H9 (cell line): ENCODE results near the gene KMT2C. TPM values are rescaled to one million over a fixed set of nuclear protein-coding genes. Genes with fewer than 3 reads are reported as not detected.
"Not testable (repeated sequence)": the region's sequence is repeated elsewhere in the genome, so short reads cannot be mapped to it uniquely, and the experiment has no call there.

Experiments
- DNase-seq: peaks from one replicate; pipeline ENCODE4 v3.0.0-alpha.2; 2017
- H2AFZ ChIP-seq: one replicate; pipeline ENCODE4 v1.6.1; 2013; ENCODE audit warnings: mild to moderate bottlenecking, low read length, control low read depth, moderate library complexity
- H2AK5ac ChIP-seq: 2 replicates; pipeline ENCODE4 v1.6.1; 2013; ENCODE audit warnings: low read length, control low read depth, mixed read lengths; ENCODE audit not compliant: insufficient read length
- H2BK120ac ChIP-seq: one replicate; pipeline ENCODE4 v1.6.1; 2013; ENCODE audit warnings: low read depth, mild to moderate bottlenecking, low read length, control low read depth, inconsistent platforms; ENCODE audit not compliant: poor library complexity, severe bottlenecking
- H2BK12ac ChIP-seq: 2 replicates; pipeline ENCODE4 v1.6.1; 2013; ENCODE audit warnings: low read length, control low read depth, mixed read lengths, low read depth; ENCODE audit not compliant: insufficient read length
- H2BK15ac ChIP-seq: 2 replicates; pipeline ENCODE4 v1.6.1; 2013; ENCODE audit warnings: low read depth, low read length, control low read depth
- H2BK20ac ChIP-seq: one replicate; pipeline ENCODE4 v1.6.1; 2013; ENCODE audit warnings: low read depth, mild to moderate bottlenecking, low read length, control low read depth, inconsistent platforms; ENCODE audit not compliant: poor library complexity, severe bottlenecking
- H2BK5ac ChIP-seq: 2 replicates; pipeline ENCODE4 v1.6.1; 2013; ENCODE audit warnings: low read length, control low read depth, mixed read lengths; ENCODE audit not compliant: insufficient read length
- H3K14ac ChIP-seq: 2 replicates; pipeline ENCODE4 v1.6.1; 2013; ENCODE audit warnings: low read length, control low read depth; ENCODE audit not compliant: insufficient read depth
- H3K18ac ChIP-seq: 2 replicates; pipeline ENCODE4 v1.6.1; 2013; ENCODE audit warnings: low read depth, mild to moderate bottlenecking, mixed read lengths, low read length, control low read depth; ENCODE audit not compliant: insufficient read length
- H3K23ac ChIP-seq: 2 replicates; pipeline ENCODE4 v1.6.1; 2013; ENCODE audit warnings: low read length, control low read depth, mixed read lengths, low read depth; ENCODE audit not compliant: insufficient read length
- H3K23me2 ChIP-seq: 2 replicates; pipeline ENCODE4 v1.6.1; 2013; ENCODE audit warnings: low read depth, mild to moderate bottlenecking, mixed read lengths, low read length, control low read depth; ENCODE audit not compliant: insufficient read length, poor library complexity, severe bottlenecking
- H3K27ac ChIP-seq: 2 replicates; pipeline ENCODE4 v1.5.1; 2013; ENCODE audit warnings: low read length, control low read depth, mixed read lengths, low read depth; ENCODE audit not compliant: insufficient read length
- H3K27me3 ChIP-seq: 2 replicates; pipeline ENCODE4 v1.6.1; 2013; ENCODE audit warnings: low read length, control low read depth, inconsistent platforms; ENCODE audit not compliant: insufficient read depth
- H3K4ac ChIP-seq: 2 replicates; pipeline ENCODE4 v1.6.1; 2013; ENCODE audit warnings: low read depth, mild to moderate bottlenecking, control low read depth, inconsistent platforms, low read length, moderate library complexity
- H3K4me1 ChIP-seq: 2 replicates; pipeline ENCODE4 v1.6.1; 2013; ENCODE audit warnings: low read length, control low read depth, inconsistent platforms; ENCODE audit not compliant: insufficient read depth
- H3K4me2 ChIP-seq: 2 replicates; pipeline ENCODE4 v1.6.1; 2013; ENCODE audit warnings: low read length, control low read depth, mixed read lengths; ENCODE audit not compliant: insufficient read length, insufficient read depth
- H3K56ac ChIP-seq: 2 replicates; pipeline ENCODE4 v1.6.1; 2013; ENCODE audit warnings: low read depth, mild to moderate bottlenecking, mixed read lengths, low read length, control low read depth; ENCODE audit not compliant: insufficient read length
- H3K79me1 ChIP-seq: 2 replicates; pipeline ENCODE4 v1.6.1; 2013; ENCODE audit warnings: low read depth, mild to moderate bottlenecking, moderate library complexity, low read length, control low read depth, inconsistent platforms; ENCODE audit not compliant: insufficient read depth, poor library complexity, severe bottlenecking
- H3K79me2 ChIP-seq: 2 replicates; pipeline ENCODE4 v1.6.1; 2013; ENCODE audit warnings: low read length, control low read depth, inconsistent platforms; ENCODE audit not compliant: insufficient read depth
- H3K9ac ChIP-seq: 2 replicates; pipeline ENCODE4 v1.6.1; 2013; ENCODE audit warnings: low read length, control low read depth, mixed read lengths; ENCODE audit not compliant: insufficient read length; ENCODE audit errors: extremely low read depth
- H3K9me3 ChIP-seq: one replicate; pipeline ENCODE4 v1.6.1; 2013; ENCODE audit warnings: low read depth, low read length, inconsistent platforms; ENCODE audit not compliant: control insufficient read depth
- H3T11ph ChIP-seq: one replicate; pipeline ENCODE4 v1.6.1; 2013; ENCODE audit warnings: mild to moderate bottlenecking, low read length, control low read depth, inconsistent platforms
- H4K20me1 ChIP-seq: one replicate; pipeline ENCODE4 v1.6.1; 2013; ENCODE audit not compliant: control insufficient read depth, insufficient read length, insufficient read depth
- H4K5ac ChIP-seq: 2 replicates; pipeline ENCODE4 v1.6.1; 2013; ENCODE audit warnings: low read depth, mild to moderate bottlenecking, mixed read lengths, low read length, control low read depth; ENCODE audit not compliant: insufficient read length
- H4K8ac ChIP-seq: replicated peaks from 2 replicates; pipeline ENCODE4 v1.6.1; 2013; ENCODE audit warnings: low read length, control low read depth, mixed read lengths, low read depth; ENCODE audit not compliant: insufficient read length
- H4K91ac ChIP-seq: 2 replicates; pipeline ENCODE4 v1.6.1; 2013; ENCODE audit warnings: low read depth, mild to moderate bottlenecking, moderate library complexity, mixed read lengths, low read length, control low read depth; ENCODE audit not compliant: insufficient read length
- H3K27ac Mint-ChIP-seq, 3 experiments: 2 replicates in 2 of 3; 3 replicates in 1 of 3; pipeline ENCODE4 v1.8.0; 2020 to 2021; ENCODE audit warnings: mixed read lengths in 3 of 3, mild to moderate bottlenecking in 1 of 3, moderate library complexity in 1 of 3
- H3K27me3 Mint-ChIP-seq: 2 replicates; pipeline ENCODE4 v1.8.0; 2021; ENCODE audit warnings: low read depth, mild to moderate bottlenecking, moderate library complexity, mixed read lengths
- H3K36me3 Mint-ChIP-seq, 3 experiments: 2 replicates in 2 of 3; 3 replicates in 1 of 3; pipeline ENCODE4 v1.8.0; 2020 to 2021; ENCODE audit warnings: low read depth in 3 of 3, mixed read lengths in 3 of 3; ENCODE audit not compliant: insufficient read depth in 1 of 3
- H3K4me1 Mint-ChIP-seq, 2 experiments: 2 replicates each; pipeline ENCODE4 v1.8.0; 2020; ENCODE audit warnings: mixed read lengths in 2 of 2
- H3K4me3 Mint-ChIP-seq, 2 experiments: 2 replicates in 1 of 2; 3 replicates in 1 of 2; pipeline ENCODE4 v1.8.0; 2020 to 2021; ENCODE audit warnings: mild to moderate bottlenecking in 2 of 2, mixed read lengths in 2 of 2, moderate library complexity in 1 of 2
- H3K9me3 Mint-ChIP-seq, 2 experiments: 2 replicates in 1 of 2; 3 replicates in 1 of 2; pipeline ENCODE4 v1.8.0; 2020; ENCODE audit warnings: mild to moderate bottlenecking in 2 of 2, mixed read lengths in 2 of 2, moderate library complexity in 1 of 2
- WGBS: extraction: QIAGEN DNeasy Blood & Tissue Kit; methylation state at CpG from one replicate; pipeline ENCODE4 v1.1.7; 2013; ENCODE audit warnings: missing lambda C conversion rate, low lambda C conversion rate, mixed read lengths; ENCODE audit not compliant: insufficient read length; ENCODE audit errors: extremely low coverage; 5-methylcytosine and 5-hydroxymethylcytosine counted together
- total RNA-seq: library from RNA; stranded (reverse); gene quantifications from 2 replicates; pipeline ENCODE4 v1.2.1, GENCODE V29; 2021
- TF ChIP-seq, protein P1 (sequence below): fragments of 200-600 bp; sonication (generic); conservative IDR thresholded peaks from 3 replicates; pipeline ENCODE4 v1.8.0; 2021; ENCODE audit warnings: antibody characterized with exemption, mild to moderate bottlenecking

KMT2C gene
- total RNA-seq, 1 experiment from 2014 or later: 32.2 TPM

DNA sequence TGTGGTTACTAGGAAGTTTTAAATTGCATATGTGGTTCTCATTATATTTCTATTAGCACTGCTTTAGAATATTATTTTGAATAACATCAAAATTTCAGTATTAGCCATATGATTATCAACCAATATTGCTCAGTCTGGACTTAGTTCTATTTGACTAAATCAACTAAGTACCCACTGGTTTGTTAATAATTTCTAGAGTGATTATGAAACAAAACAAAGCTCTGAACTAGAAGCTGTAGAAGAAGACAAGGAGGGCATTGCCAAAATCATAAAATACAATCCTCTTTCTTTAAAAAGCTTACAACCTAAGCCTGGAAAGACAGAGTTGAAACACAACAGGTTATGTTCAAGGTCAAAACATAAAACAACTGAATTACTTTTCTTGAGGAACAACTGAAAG is 204.7 kb downstream of the KMT2C start:
- Histone ChIP-seq H3K79me1 (no peaks in the 10 kb centered on the region), H3K56ac (no peak overlapping the region), H2AK5ac (no peak overlapping the region), H3K9ac (no peak overlapping the region), H4K8ac (no peak overlapping the region), H2AFZ (no peak overlapping the region), H3K27ac (no peak overlapping the region), H4K20me1 (no peaks in the 10 kb centered on the region), H3K4me2 (no peak overlapping the region), H3K23ac (no peak overlapping the region), H3K4ac (no peak overlapping the region), H3K4me1 (no peaks in the 10 kb centered on the region), H4K91ac (no peak overlapping the region), H2BK15ac (no peak overlapping the region), H2BK5ac (no peak overlapping the region), H2BK120ac (no peak overlapping the region), H3K9me3 (no peaks in the 10 kb centered on the region), H3K79me2 (no peaks in the 10 kb centered on the region), H3K14ac (no peak overlapping the region), H3T11ph (no peak overlapping the region), H2BK20ac (no peak overlapping the region), H3K27me3 (no peaks in the 10 kb centered on the region), H4K5ac (no peak overlapping the region), H3K23me2 (no peaks in the 10 kb centered on the region), H3K18ac (no peak overlapping the region), H2BK12ac (no peak overlapping the region)
- Mint-ChIP-seq H3K36me3 (peaks cover 0 to 11% (median 8%) of the 10 kb centered on the region in 3 experiments; a peak in 6 of 7 replicates), H3K9me3 (no peaks in the 10 kb centered on the region), H3K4me3 (no peak overlapping the region), H3K27ac (no peak overlapping the region), H3K4me1 (no peaks in the 10 kb centered on the region), H3K27me3 (no peaks in the 10 kb centered on the region)
- TF ChIP-seq, protein P1, sequence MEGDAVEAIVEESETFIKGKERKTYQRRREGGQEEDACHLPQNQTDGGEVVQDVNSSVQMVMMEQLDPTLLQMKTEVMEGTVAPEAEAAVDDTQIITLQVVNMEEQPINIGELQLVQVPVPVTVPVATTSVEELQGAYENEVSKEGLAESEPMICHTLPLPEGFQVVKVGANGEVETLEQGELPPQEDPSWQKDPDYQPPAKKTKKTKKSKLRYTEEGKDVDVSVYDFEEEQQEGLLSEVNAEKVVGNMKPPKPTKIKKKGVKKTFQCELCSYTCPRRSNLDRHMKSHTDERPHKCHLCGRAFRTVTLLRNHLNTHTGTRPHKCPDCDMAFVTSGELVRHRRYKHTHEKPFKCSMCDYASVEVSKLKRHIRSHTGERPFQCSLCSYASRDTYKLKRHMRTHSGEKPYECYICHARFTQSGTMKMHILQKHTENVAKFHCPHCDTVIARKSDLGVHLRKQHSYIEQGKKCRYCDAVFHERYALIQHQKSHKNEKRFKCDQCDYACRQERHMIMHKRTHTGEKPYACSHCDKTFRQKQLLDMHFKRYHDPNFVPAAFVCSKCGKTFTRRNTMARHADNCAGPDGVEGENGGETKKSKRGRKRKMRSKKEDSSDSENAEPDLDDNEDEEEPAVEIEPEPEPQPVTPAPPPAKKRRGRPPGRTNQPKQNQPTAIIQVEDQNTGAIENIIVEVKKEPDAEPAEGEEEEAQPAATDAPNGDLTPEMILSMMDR: no peak
- DNase-seq: no peak

GRCh38 chr7:152219556-152219955 is 216.2 kb downstream of the KMT2C start:
- H3K9me3 Mint-ChIP-seq, H3K18ac ChIP-seq, H3K27ac Mint-ChIP-seq, H2BK15ac ChIP-seq, H3K14ac ChIP-seq, H4K91ac ChIP-seq, H4K20me1 ChIP-seq, H2BK20ac ChIP-seq, H4K8ac ChIP-seq, H3K9me3 ChIP-seq, DNase-seq, H3K27me3 Mint-ChIP-seq, H3K4me1 ChIP-seq, H3K27ac ChIP-seq, H2AFZ ChIP-seq, H3K79me1 ChIP-seq, H2AK5ac ChIP-seq, H3T11ph ChIP-seq, H2BK12ac ChIP-seq, H2BK120ac ChIP-seq, H3K56ac ChIP-seq, H2BK5ac ChIP-seq, H3K23me2 ChIP-seq, H4K5ac ChIP-seq, H3K79me2 ChIP-seq, H3K27me3 ChIP-seq, H3K4ac ChIP-seq, H3K23ac ChIP-seq, H3K4me1 Mint-ChIP-seq, H3K4me3 Mint-ChIP-seq, H3K4me2 ChIP-seq, H3K9ac ChIP-seq: not testable (repeated sequence)
- peaks cover 8 to 29% (median 19%) of the 10 kb centered on the region in 3 experiments for H3K36me3 Mint-ChIP-seq
- no CpG with 5 or more reads among the region's 5 CpGs for WGBS
